Measurements from ENCODE around the gene HAAO.

The HAAO gene

GRCh38 chr2:42793334-42794270 is 1.2 kb upstream of the HAAO start:
- TF ChIP-seq CTCF (IDR thresholded peaks at IDR 0.05; ENCODE audit: insufficient read depth, missing control alignments) = no peak
- FAIRE-seq (no peak), DNase-seq (ENCODE audit: insufficient read length, low spot score) (no peak)

- FAIRE-seq = no peak
- DNase-seq (ENCODE audit: insufficient read length, low spot score) = no peak
Measured at GRCh38 chr2:42792087-42792582, 248 bp downstream of the HAAO start.

GRCh38 chr2:42791606-42792005 is 777 bp downstream of the HAAO start:
- DNase-seq (ENCODE audit: insufficient read length, low spot score) (no peak), FAIRE-seq (no peak)
- no peak for TF ChIP-seq CTCF (IDR thresholded peaks at IDR 0.05; ENCODE audit: insufficient read depth, missing control alignments)

More at GRCh38 chr2:42792087-42792582, 248 bp downstream of the HAAO start:
- no peak for TF ChIP-seq CTCF (IDR thresholded peaks at IDR 0.05; ENCODE audit: insufficient read depth, missing control alignments)

- no peak for FAIRE-seq
- DNase-seq (ENCODE audit: insufficient read length, low spot score) = no peak
- TF ChIP-seq CTCF (IDR thresholded peaks at IDR 0.05; ENCODE audit: insufficient read depth, missing control alignments) = no peak
Measured at GRCh38 chr2:42789751-42790150, 2.6 kb downstream of the HAAO start.

GRCh38 chr2:42788882-42789281 is 3.5 kb downstream of the HAAO start:
- FAIRE-seq (no peak), DNase-seq (ENCODE audit: insufficient read length, low spot score) (no peak)
- TF ChIP-seq CTCF (IDR thresholded peaks at IDR 0.05; ENCODE audit: insufficient read depth, missing control alignments) = no peak

- no peak for TF ChIP-seq CTCF (IDR thresholded peaks at IDR 0.05; ENCODE audit: insufficient read depth, missing control alignments)
- DNase-seq (ENCODE audit: insufficient read length, low spot score) (no peak), FAIRE-seq (no peak)
Measured at GRCh38 chr2:42788478-42788793, 3.9 kb downstream of the HAAO start.
